Measurements from ENCODE around the gene TIMM44.
"Not testable (repeated sequence)": the region's sequence is repeated elsewhere in the genome, so short reads cannot be mapped to it uniquely, and the experiment has no call there.

The TIMM44 gene

GRCh38 chr19:7947939-7948338 lies 4.5 kb upstream of the TIMM44 start:
- no peak for DNase-seq (ENCODE audit: low read depth)

- DNase-seq (ENCODE audit: low read depth) = peak; percentile 83
Observed at GRCh38 chr19:7944177-7944761, 803 bp upstream of the TIMM44 start.

GRCh38 chr19:7942981-7943443 lies 454 bp downstream of the TIMM44 start:
- DNase-seq (ENCODE audit: low read depth) = no peak

GRCh38 chr19:7941895-7942596 lies 1.4 kb downstream of the TIMM44 start:
- DNase-seq (ENCODE audit: low read depth) = no peak

GRCh38 chr19:7940841-7941240 lies 2.6 kb downstream of the TIMM44 start:
- DNase-seq (ENCODE audit: low read depth) = no peak

- no peak for DNase-seq (ENCODE audit: low read depth)
Observed at GRCh38 chr19:7934766-7935165, 8.7 kb downstream of the TIMM44 start.

GRCh38 chr19:7933828-7934725 lies 9.4 kb downstream of the TIMM44 start:
- DNase-seq (ENCODE audit: low read depth) = no peak

- no peak for DNase-seq (ENCODE audit: low read depth)
Observed at GRCh38 chr19:7933411-7933810, 10.1 kb downstream of the TIMM44 start.

- no peak for DNase-seq (ENCODE audit: low read depth)
Observed at GRCh38 chr19:7932930-7933300, 10.6 kb downstream of the TIMM44 start.

- no peak for DNase-seq (ENCODE audit: low read depth)
Observed at GRCh38 chr19:7932276-7932929, 11.1 kb downstream of the TIMM44 start.

- DNase-seq (ENCODE audit: low read depth) = no peak
Observed at GRCh38 chr19:7931221-7932061, 12.0 kb downstream of the TIMM44 start.

GRCh38 chr19:7930765-7931164 lies 12.7 kb downstream of the TIMM44 start:
- DNase-seq (ENCODE audit: low read depth) = no peak

- DNase-seq (ENCODE audit: low read depth) = not testable (repeated sequence)
Observed at GRCh38 chr19:7930030-7930429, 13.4 kb downstream of the TIMM44 start.

- peak; percentile 74 for DNase-seq (ENCODE audit: low read depth)
Observed at GRCh38 chr19:7928741-7929701, 14.4 kb downstream of the TIMM44 start.

- no peak for DNase-seq (ENCODE audit: low read depth)
Observed at GRCh38 chr19:7928334-7928706, 15.1 kb downstream of the TIMM44 start.

GRCh38 chr19:7927605-7928333 lies 15.7 kb downstream of the TIMM44 start:
- no peak for DNase-seq (ENCODE audit: low read depth)

GRCh38 chr19:7926727-7927604 lies 16.5 kb downstream of the TIMM44 start:
- DNase-seq (ENCODE audit: low read depth) = no peak

- DNase-seq (ENCODE audit: low read depth) = no peak
Observed at GRCh38 chr19:7926021-7926726, 17.3 kb downstream of the TIMM44 start, which contains the start of gene CTXN1. CTXN1 (minus strand) TSS chr19:7926135; CDS start chr19:7925538, 597 bp downstream.

Measured in HS-5 (cell line).